Heart left ventricle (tissue), 16 donors: ENCODE data around the gene TRIM17. TPM values are rescaled to one million over a fixed set of nuclear protein-coding genes. Genes with fewer than 3 reads are reported as not detected.

ENCODE experiments used
- ATAC-seq, 4 donors: fragments of 200-7000 bp; cut with Tn5 transposase; one replicate each; pipeline ENCODE4 v1.9.1; 2020 to 2022; ENCODE audit warnings: moderate library complexity in 4 of 4, mild to moderate bottlenecking in 3 of 4, moderate number of reproducible peaks in 1 of 4
- DNase-seq, 5 donors: peaks; one replicate each; pipeline ENCODE4 v3.0.0-alpha.2; 2020
- H3K27ac ChIP-seq, 12 donors: fragments of 200-600 bp; sonication (generic) in 4 of 12; one replicate each; pipeline versions ENCODE4 v1.5.0 to v1.8.0; 2016 to 2022; ENCODE audit warnings: mild to moderate bottlenecking in 2 of 12
- H3K27me3 ChIP-seq, 9 donors: fragments of 200-600 bp; sonication (generic) in 2 of 9; one replicate each; pipeline versions ENCODE4 v1.5.1 to v1.8.0; 2016 to 2022; ENCODE audit warnings: mild to moderate bottlenecking in 3 of 9
- H3K36me3 ChIP-seq, 9 donors: fragments of 200-600 bp; sonication (generic) in 2 of 9; one replicate each; pipeline versions ENCODE4 v1.5.0 to v1.8.0; 2018 to 2022; ENCODE audit warnings: mild to moderate bottlenecking in 2 of 9
- H3K4me1 ChIP-seq, 12 donors: fragments of 200-600 bp; sonication (generic) in 4 of 12; one replicate each; pipeline versions ENCODE4 v1.5.0 to v1.8.0; 2016 to 2022; ENCODE audit warnings: mild to moderate bottlenecking in 3 of 12
- H3K4me3 ChIP-seq, 12 donors: fragments of 200-600 bp; sonication (generic) in 4 of 12; one replicate each; pipeline versions ENCODE4 v1.5.0 to v1.8.0; 2017 to 2022; ENCODE audit warnings: mild to moderate bottlenecking in 9 of 12, moderate library complexity in 4 of 12
- H3K9me3 ChIP-seq, 12 donors: fragments of 200-600 bp; sonication (generic) in 4 of 12; one replicate each; pipeline versions ENCODE4 v1.5.0 to v1.8.0; 2016 to 2022; ENCODE audit warnings: mild to moderate bottlenecking in 1 of 12
- CTCF ChIP-seq, 12 donors: fragments of 200-600 bp; sonication (generic) in 4 of 12; IDR thresholded peaks; one replicate each; pipeline versions ENCODE4 v1.5.0 to v1.8.0; 2018 to 2022; ENCODE audit warnings: antibody characterized with exemption in 12 of 12, mild to moderate bottlenecking in 5 of 12
- POLR2A ChIP-seq, 2 donors: fragments of 450-650 bp; IDR thresholded peaks; one replicate each; pipeline ENCODE4 v1.6.1; 2017; ENCODE audit warnings: antibody characterized with exemption in 2 of 2, mild to moderate bottlenecking in 2 of 2, moderate library complexity in 2 of 2
- WGBS, 4 donors: extraction: QIAGEN DNeasy Blood & Tissue Kit in 2 of 4; methylation state at CpG; one replicate each; pipeline versions ENCODE4 v1.1.5 to v1.1.7; 2013 to 2018; 5-methylcytosine and 5-hydroxymethylcytosine counted together
- intact Hi-C, 10 donors: fragments of 100-400 bp; cut with DNase I; formaldehyde crosslinking; loops; one replicate each; pipeline versions ENCODE4 v1.11.1 to v1.14.2; 2022
- polyA plus RNA-seq, 2 donors: library from polyadenylated mRNA; stranded (reverse); fragments of 200-250 nt; gene quantifications; one replicate each; pipeline ENCODE4 v1.2.3, GENCODE V29; 2013
- total RNA-seq, 9 donors: library from RNA; depleted of rRNA in 2 of 9; stranded (reverse); fragments of >200 nt in 2 of 9; fragmentation: NEBNext Ultra II Directional in 3 of 9; extraction: Animal tissue kit (Norgen Biotek cat#: 25700) in 3 of 9; gene quantifications; one replicate each; pipeline versions ENCODE4 v1.1.0 to v1.2.4, GENCODE V29; 2016 to 2023
- donor health status: ischemic (EF 13 %, LVEDD 7.1; RV severe dilation, severe dysfunction).
- donor health status: healthy with polysubstance abuse.
- donor health status: DM: no; HTN: yes; CAD: no.
- donor health status: DM: no; HTN: no; CAD: no.
- donor health status: ischemic (EF 25% LVEDD 6.9; RV normal size, moderate dysfunction).
- donor health status: ischemic (EF 25% LVEDD 5.7; RV mildly dilated, moderate dysfunction).
- donor health status: healthy.
- donor health status: DM: yes; HTN: yes; CAD: no.
- donor health status: ischemic (EF 35%, LVEDD 5.7; RV mildly dilated, moderate dysfunction).
- donor health status: nonischemic (EF 11% LVEDD 7.7; RV severe dilation, severe dysfunction).
- donor health status: DM: yes; HTN: yes; CAD: no.
- donor health status: PGD.
- donor health status: ischemic (EF 29% LVEDD 5.4; RV normal size, mild dysfunction).
- donor health status: nonischemic (EF 23%, LVEDD 6.1; RV moderate dilation, normal function).

Gene TRIM17
- total and polyA plus RNA-seq, 11 donors, result 0.08 to 1.7 (median 0.39) TPM; not detected in 3

- H3K27me3 ChIP-seq, result peaks cover 16 to 90% (median 66%) of the 10 kb centered on the region in 9 donors
- DNase-seq, result peak in 1 of 5 donors; percentile 29
These were observed 47.1 kb upstream of the TRIM17 start for GRCh38 chr1:228463559-228464455.

DNA sequence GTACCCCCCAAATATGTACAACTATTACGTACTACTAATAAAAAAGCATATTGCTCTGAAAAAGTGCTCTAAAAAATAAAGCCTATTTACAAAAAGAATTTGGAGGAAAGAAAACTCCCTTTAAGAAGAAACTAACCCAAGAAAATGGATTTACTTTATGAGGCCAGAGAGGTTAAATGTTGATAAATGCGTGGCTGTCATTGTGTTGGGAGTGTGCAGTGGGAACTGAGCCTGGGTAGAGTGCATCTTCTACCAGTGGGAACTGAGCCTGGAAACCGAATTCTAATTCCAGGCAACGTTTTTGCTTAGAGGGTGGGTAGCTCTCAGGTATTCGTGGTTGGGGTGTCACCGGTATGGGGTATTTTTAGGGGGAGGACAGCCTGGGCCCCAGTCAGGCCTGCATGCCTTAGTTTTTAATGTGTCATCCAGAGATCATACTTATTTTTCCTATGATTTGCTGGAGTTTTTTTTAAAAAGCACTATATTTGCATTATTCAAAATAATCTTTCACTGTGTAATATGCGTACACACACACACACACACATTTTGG lies 46.4 kb upstream of the TRIM17 start:
- intact Hi-C loops, result no loop called here
- DNase-seq (no peak), ATAC-seq (no peak)
- peaks cover 16 to 83% (median 62%) of the 10 kb centered on the region in 9 donors for H3K27me3 ChIP-seq
- 59 to 70% (median 67%) methylated on average over 7 of the region's 7 CpGs for WGBS, 4 donors
- H3K36me3 ChIP-seq, result no peaks in the 10 kb centered on the region
- H3K9me3 ChIP-seq, result no peaks in the 10 kb centered on the region
- H3K27ac ChIP-seq, result no peak overlapping the region
- peak overlapping the region in 1 of 12 donors; percentile 51 for H3K4me3 ChIP-seq
- TF ChIP-seq CTCF (IDR thresholded peaks at IDR 0.05) (no peak), POLR2A (IDR thresholded peaks at IDR 0.05) (no peak)
- H3K4me1 ChIP-seq, result peaks cover 0 to 37% (median 15%) of the 10 kb centered on the region in 12 donors

More at GRCh38 chr1:228463559-228464455, 47.1 kb upstream of the TRIM17 start:
- Histone ChIP-seq H3K27ac (peak overlapping the region in 1 of 12 donors; percentile 18), H3K4me1 (peaks cover 0 to 35% (median 12%) of the 10 kb centered on the region in 12 donors), H3K9me3 (no peaks in the 10 kb centered on the region), H3K36me3 (no peaks in the 10 kb centered on the region), H3K4me3 (peak overlapping the region in 9 of 12 donors; percentile 29 to 51 (median 37))
- TF ChIP-seq CTCF (IDR thresholded peaks at IDR 0.05) (no peak), POLR2A (IDR thresholded peaks at IDR 0.05) (no peak)
- 2 to 3% (median 3%) methylated on average over 36 to 56 of the region's 56 CpGs for WGBS, 4 donors
- intact Hi-C loops, result no loop called here
- ATAC-seq, result peak in 2 of 4 donors; percentile 24 to 34

- no peak for ATAC-seq
- peaks cover 16 to 79% (median 60%) of the 10 kb centered on the region in 9 donors for H3K27me3 ChIP-seq
These were observed 45.9 kb upstream of the TRIM17 start for GRCh38 chr1:228462560-228462959.

More at GRCh38 chr1:228462560-228462959, 45.9 kb upstream of the TRIM17 start:
- intact Hi-C loops, result no loop called here
- no peaks in the 10 kb centered on the region for H3K36me3 ChIP-seq
- no peaks in the 10 kb centered on the region for H3K9me3 ChIP-seq
- no peak for DNase-seq
- TF ChIP-seq POLR2A (IDR thresholded peaks at IDR 0.05), result no peak
- no peak for TF ChIP-seq CTCF (IDR thresholded peaks at IDR 0.05)
- 78 to 85% (median 85%) methylated on average over 5 of the region's 5 CpGs for WGBS, 4 donors
- no peak overlapping the region for H3K4me3 ChIP-seq
- no peak overlapping the region for H3K27ac ChIP-seq
- peaks cover 0 to 38% (median 15%) of the 10 kb centered on the region in 12 donors for H3K4me1 ChIP-seq
